HepG2 (cell line): Measurements from ENCODE around the gene NCOA1. TPM values are rescaled to one million over a fixed set of nuclear protein-coding genes. Genes with fewer than 3 reads are reported as not detected.

ENCODE experiments used
- ATM ChIP-seq: fragments of 450-650 bp; IDR thresholded peaks from 2 replicates; pipeline ENCODE4 v1.7.1; 2017; ENCODE audit warnings: mild to moderate bottlenecking, borderline replicate concordance
- HMGXB4 ChIP-seq, 2 experiments: sonication (generic) in 1 of 2; formaldehyde crosslinking in 1 of 2; IDR thresholded peaks; 2 replicates each; pipeline versions ENCODE4 v1.4.0 to v1.6.1; 2018 to 2020; ENCODE audit warnings: missing genetic modification reagents in 2 of 2, borderline replicate concordance in 1 of 2, low read depth in 1 of 2, mild to moderate bottlenecking in 1 of 2, missing biosample characterization in 1 of 2
- MTF1 ChIP-seq: sonication (generic); formaldehyde crosslinking; IDR thresholded peaks from 2 replicates; pipeline ENCODE4 v1.5.0; 2020; ENCODE audit warnings: missing genetic modification reagents
- SOX6 ChIP-seq, 2 experiments: fragments of 450-650 bp in 1 of 2; sonication (generic) in 1 of 2; formaldehyde crosslinking in 1 of 2; IDR thresholded peaks; 2 replicates each; pipeline versions ENCODE4 v1.4.0 to v1.6.1; 2017 to 2020; ENCODE audit warnings: antibody characterized with exemption in 1 of 2, mild to moderate bottlenecking in 1 of 2, missing genetic modification reagents in 1 of 2
- ZNF672 ChIP-seq: sonication (generic); formaldehyde crosslinking; IDR thresholded peaks from 2 replicates; pipeline ENCODE4 v1.8.1; 2022; ENCODE audit warnings: missing genetic modification reagents
- polyA plus RNA-seq, 8 experiments: library from polyadenylated mRNA; depleted of rRNA in 3 of 8; stranded (reverse) in 7 of 8; unstranded in 1 of 8; fragments of >200 nt; fragmentation: Illumina TruSeq in 4 of 8; extraction: Trizol in 4 of 8; gene quantifications; 2 replicates each; pipeline versions ENCODE4 v1.2.1 to v1.2.3, GENCODE V29; 2011 to 2016; ENCODE audit warnings: low read depth in 4 of 8, missing spikeins in 1 of 8, mixed read lengths in 1 of 8; ENCODE audit not compliant: insufficient read depth in 1 of 8
- total RNA-seq, 5 experiments: library from RNA; depleted of rRNA; stranded (reverse); fragments of >200 nt; fragmentation: Illumina TruSeq; extraction: Trizol; gene quantifications; 2 replicates each; pipeline ENCODE4 v1.2.3, GENCODE V29; 2016; ENCODE audit warnings: low read depth in 1 of 5
- TF ChIP-seq, protein P1 (sequence below), 2 experiments: IDR thresholded peaks; 2 replicates each; pipeline ENCODE4 v1.6.1; 2011 to 2012; ENCODE audit warnings: low read length in 2 of 2, borderline replicate concordance in 1 of 2, low read depth in 1 of 2, mild to moderate bottlenecking in 1 of 2, moderate library complexity in 1 of 2
- TF ChIP-seq, protein P2 (sequence below): fragments of 450-650 bp; IDR thresholded peaks from 2 replicates; pipeline ENCODE4 v1.6.1; 2017; ENCODE audit warnings: mild to moderate bottlenecking
- TF ChIP-seq, protein P3 (sequence below): sonication (generic); formaldehyde crosslinking; IDR thresholded peaks from 2 replicates; pipeline ENCODE4 v1.9.0; 2021; ENCODE audit warnings: missing genetic modification reagents, borderline replicate concordance

Gene NCOA1
- total and polyA plus RNA-seq, 2 of the 13 experiments (the other 11 are each of a cell fraction or from before 2014, with no cell fraction given) = 10.0 to 10.4 TPM

GRCh38 chr2:24651643-24652003 is 160.6 kb downstream of the NCOA1 start (continued):
- TF ChIP-seq, protein P1, sequence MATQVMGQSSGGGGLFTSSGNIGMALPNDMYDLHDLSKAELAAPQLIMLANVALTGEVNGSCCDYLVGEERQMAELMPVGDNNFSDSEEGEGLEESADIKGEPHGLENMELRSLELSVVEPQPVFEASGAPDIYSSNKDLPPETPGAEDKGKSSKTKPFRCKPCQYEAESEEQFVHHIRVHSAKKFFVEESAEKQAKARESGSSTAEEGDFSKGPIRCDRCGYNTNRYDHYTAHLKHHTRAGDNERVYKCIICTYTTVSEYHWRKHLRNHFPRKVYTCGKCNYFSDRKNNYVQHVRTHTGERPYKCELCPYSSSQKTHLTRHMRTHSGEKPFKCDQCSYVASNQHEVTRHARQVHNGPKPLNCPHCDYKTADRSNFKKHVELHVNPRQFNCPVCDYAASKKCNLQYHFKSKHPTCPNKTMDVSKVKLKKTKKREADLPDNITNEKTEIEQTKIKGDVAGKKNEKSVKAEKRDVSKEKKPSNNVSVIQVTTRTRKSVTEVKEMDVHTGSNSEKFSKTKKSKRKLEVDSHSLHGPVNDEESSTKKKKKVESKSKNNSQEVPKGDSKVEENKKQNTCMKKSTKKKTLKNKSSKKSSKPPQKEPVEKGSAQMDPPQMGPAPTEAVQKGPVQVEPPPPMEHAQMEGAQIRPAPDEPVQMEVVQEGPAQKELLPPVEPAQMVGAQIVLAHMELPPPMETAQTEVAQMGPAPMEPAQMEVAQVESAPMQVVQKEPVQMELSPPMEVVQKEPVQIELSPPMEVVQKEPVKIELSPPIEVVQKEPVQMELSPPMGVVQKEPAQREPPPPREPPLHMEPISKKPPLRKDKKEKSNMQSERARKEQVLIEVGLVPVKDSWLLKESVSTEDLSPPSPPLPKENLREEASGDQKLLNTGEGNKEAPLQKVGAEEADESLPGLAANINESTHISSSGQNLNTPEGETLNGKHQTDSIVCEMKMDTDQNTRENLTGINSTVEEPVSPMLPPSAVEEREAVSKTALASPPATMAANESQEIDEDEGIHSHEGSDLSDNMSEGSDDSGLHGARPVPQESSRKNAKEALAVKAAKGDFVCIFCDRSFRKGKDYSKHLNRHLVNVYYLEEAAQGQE (IDR thresholded peaks at IDR 0.05; ENCODE audit: borderline replicate concordance in 1 of 2, low read depth in 1 of 2, low read length in 2 of 2) = no peak
- TF ChIP-seq SOX6 (IDR thresholded peaks at IDR 0.05) (no peak), SOX6 (CRISPR knock-in tag; IDR thresholded peaks at IDR 0.05) (no peak), MTF1 (CRISPR knock-in tag) (no peak), HMGXB4 (CRISPR knock-in tag; IDR thresholded peaks at IDR 0.05; ENCODE audit: borderline replicate concordance in 1 of 2, low read depth in 1 of 2) (no peak), ZNF672 (CRISPR knock-in tag) (no peak), ATM (no peak)
- TF ChIP-seq, protein P2, sequence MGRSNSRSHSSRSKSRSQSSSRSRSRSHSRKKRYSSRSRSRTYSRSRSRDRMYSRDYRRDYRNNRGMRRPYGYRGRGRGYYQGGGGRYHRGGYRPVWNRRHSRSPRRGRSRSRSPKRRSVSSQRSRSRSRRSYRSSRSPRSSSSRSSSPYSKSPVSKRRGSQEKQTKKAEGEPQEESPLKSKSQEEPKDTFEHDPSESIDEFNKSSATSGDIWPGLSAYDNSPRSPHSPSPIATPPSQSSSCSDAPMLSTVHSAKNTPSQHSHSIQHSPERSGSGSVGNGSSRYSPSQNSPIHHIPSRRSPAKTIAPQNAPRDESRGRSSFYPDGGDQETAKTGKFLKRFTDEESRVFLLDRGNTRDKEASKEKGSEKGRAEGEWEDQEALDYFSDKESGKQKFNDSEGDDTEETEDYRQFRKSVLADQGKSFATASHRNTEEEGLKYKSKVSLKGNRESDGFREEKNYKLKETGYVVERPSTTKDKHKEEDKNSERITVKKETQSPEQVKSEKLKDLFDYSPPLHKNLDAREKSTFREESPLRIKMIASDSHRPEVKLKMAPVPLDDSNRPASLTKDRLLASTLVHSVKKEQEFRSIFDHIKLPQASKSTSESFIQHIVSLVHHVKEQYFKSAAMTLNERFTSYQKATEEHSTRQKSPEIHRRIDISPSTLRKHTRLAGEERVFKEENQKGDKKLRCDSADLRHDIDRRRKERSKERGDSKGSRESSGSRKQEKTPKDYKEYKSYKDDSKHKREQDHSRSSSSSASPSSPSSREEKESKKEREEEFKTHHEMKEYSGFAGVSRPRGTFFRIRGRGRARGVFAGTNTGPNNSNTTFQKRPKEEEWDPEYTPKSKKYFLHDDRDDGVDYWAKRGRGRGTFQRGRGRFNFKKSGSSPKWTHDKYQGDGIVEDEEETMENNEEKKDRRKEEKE = no peak
- TF ChIP-seq, protein P3, sequence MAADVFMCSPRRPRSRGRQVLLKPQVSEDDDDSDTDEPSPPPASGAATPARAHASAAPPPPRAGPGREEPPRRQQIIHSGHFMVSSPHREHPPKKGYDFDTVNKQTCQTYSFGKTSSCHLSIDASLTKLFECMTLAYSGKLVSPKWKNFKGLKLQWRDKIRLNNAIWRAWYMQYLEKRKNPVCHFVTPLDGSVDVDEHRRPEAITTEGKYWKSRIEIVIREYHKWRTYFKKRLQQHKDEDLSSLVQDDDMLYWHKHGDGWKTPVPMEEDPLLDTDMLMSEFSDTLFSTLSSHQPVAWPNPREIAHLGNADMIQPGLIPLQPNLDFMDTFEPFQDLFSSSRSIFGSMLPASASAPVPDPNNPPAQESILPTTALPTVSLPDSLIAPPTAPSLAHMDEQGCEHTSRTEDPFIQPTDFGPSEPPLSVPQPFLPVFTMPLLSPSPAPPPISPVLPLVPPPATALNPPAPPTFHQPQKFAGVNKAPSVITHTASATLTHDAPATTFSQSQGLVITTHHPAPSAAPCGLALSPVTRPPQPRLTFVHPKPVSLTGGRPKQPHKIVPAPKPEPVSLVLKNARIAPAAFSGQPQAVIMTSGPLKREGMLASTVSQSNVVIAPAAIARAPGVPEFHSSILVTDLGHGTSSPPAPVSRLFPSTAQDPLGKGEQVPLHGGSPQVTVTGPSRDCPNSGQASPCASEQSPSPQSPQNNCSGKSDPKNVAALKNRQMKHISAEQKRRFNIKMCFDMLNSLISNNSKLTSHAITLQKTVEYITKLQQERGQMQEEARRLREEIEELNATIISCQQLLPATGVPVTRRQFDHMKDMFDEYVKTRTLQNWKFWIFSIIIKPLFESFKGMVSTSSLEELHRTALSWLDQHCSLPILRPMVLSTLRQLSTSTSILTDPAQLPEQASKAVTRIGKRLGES (CRISPR knock-in tag) = no peak
